Left forelimb (tissue), 1 donor: ENCODE measurements around the gene MAGI2.

Source experiments
- DNase-seq: peaks from one replicate; pipeline ENCODE4 v3.0.0-alpha.2; 2018; ENCODE audit warnings: low spot score

The MAGI2 gene

GRCh38 chr7:78479348-78479747, 974.1 kb downstream of the MAGI2 start:
- no peak for DNase-seq

- DNase-seq, result no peak
Observed at GRCh38 chr7:78476851-78477405, 976.5 kb downstream of the MAGI2 start.

- DNase-seq, result no peak
Observed at GRCh38 chr7:78473571-78474301, 979.7 kb downstream of the MAGI2 start.

- DNase-seq, result no peak
Observed at GRCh38 chr7:78473021-78473420, 980.4 kb downstream of the MAGI2 start.

- DNase-seq, result no peak
Observed at GRCh38 chr7:78472519-78472918, 980.9 kb downstream of the MAGI2 start.

- DNase-seq, result no peak
Observed at GRCh38 chr7:78465894-78466293, 987.6 kb downstream of the MAGI2 start.

- no peak for DNase-seq
Observed at GRCh38 chr7:78463039-78463438, 990.4 kb downstream of the MAGI2 start.

- no peak for DNase-seq
Observed at GRCh38 chr7:78450706-78451105, 1002.8 kb downstream of the MAGI2 start.

GRCh38 chr7:78448911-78449310, 1004.6 kb downstream of the MAGI2 start:
- DNase-seq, result no peak

- DNase-seq, result no peak
Observed at GRCh38 chr7:78444267-78444666, 1009.2 kb downstream of the MAGI2 start.

GRCh38 chr7:78443811-78444210, 1009.7 kb downstream of the MAGI2 start:
- no peak for DNase-seq

GRCh38 chr7:78441737-78442136, 1011.7 kb downstream of the MAGI2 start:
- DNase-seq, result no peak

GRCh38 chr7:78438433-78438832, 1015.0 kb downstream of the MAGI2 start:
- DNase-seq, result no peak

GRCh38 chr7:78437118-78437517, 1016.3 kb downstream of the MAGI2 start:
- no peak for DNase-seq

- no peak for DNase-seq
Observed at GRCh38 chr7:78435355-78435754, 1018.1 kb downstream of the MAGI2 start.

GRCh38 chr7:78434281-78434680, 1019.2 kb downstream of the MAGI2 start:
- no peak for DNase-seq

GRCh38 chr7:78433421-78433820, 1020.0 kb downstream of the MAGI2 start:
- DNase-seq, result no peak

- DNase-seq, result no peak
Observed at GRCh38 chr7:78429878-78430277, 1023.6 kb downstream of the MAGI2 start.

GRCh38 chr7:78427209-78427608, 1026.3 kb downstream of the MAGI2 start:
- DNase-seq, result no peak

- DNase-seq, result no peak
Observed at GRCh38 chr7:78420001-78420400, 1033.5 kb downstream of the MAGI2 start.

GRCh38 chr7:78417180-78417853, 1036.2 kb downstream of the MAGI2 start:
- no peak for DNase-seq

GRCh38 chr7:78413568-78413967, 1039.9 kb downstream of the MAGI2 start:
- no peak for DNase-seq

- no peak for DNase-seq
Observed at GRCh38 chr7:78412216-78412858, 1041.1 kb downstream of the MAGI2 start.
